ENCODE results near the gene PPA1. TPM values are rescaled to one million over a fixed set of nuclear protein-coding genes. Genes with fewer than 3 reads are reported as not detected.

The PPA1 gene
- total RNA-seq, 3 donors from 2014 or later: 86.9 to 174 (median 164) TPM

DNA sequence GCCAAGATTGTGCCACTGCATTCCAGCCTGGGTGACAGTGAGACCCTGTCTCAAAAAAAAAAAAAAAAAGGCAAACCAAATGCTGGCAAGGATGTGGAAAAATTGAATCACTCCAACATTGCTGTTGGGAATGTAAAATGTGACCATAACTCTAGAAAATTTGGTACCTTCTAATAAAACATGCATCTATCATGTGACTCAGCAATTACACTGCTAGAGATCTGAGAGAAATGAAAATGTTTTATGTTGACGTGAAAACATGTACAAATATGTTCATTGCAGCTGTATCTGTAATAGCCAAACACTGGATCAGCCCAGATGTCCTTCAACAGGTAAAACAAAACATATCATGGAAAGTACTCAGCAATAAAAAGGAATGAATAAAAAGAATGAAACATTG lies 32.1 kb downstream of the PPA1 start:
- DNase-seq (ENCODE audit: low spot score in 2 of 2): no peak
- Histone ChIP-seq H3K9me3 (peaks cover 6 to 11% of the 10 kb centered on the region in 2 donors), H3K27ac (no peak overlapping the region), H3K36me3 (peaks cover 9% of the 10 kb centered on the region), H3K4me3 (no peak overlapping the region), H3K27me3 (no peaks in the 10 kb centered on the region), H3K4me1 (no peaks in the 10 kb centered on the region)
- intact Hi-C loops (cut with DNase I; ENCODE audit: low total_unique reads): no loop called here
- TF ChIP-seq CTCF (IDR thresholded peaks at IDR 0.05) (no peak), POLR2AphosphoS5 (IDR thresholded peaks at IDR 0.05) (no peak), POLR2A (IDR thresholded peaks at IDR 0.05) (no peak)

DNA sequence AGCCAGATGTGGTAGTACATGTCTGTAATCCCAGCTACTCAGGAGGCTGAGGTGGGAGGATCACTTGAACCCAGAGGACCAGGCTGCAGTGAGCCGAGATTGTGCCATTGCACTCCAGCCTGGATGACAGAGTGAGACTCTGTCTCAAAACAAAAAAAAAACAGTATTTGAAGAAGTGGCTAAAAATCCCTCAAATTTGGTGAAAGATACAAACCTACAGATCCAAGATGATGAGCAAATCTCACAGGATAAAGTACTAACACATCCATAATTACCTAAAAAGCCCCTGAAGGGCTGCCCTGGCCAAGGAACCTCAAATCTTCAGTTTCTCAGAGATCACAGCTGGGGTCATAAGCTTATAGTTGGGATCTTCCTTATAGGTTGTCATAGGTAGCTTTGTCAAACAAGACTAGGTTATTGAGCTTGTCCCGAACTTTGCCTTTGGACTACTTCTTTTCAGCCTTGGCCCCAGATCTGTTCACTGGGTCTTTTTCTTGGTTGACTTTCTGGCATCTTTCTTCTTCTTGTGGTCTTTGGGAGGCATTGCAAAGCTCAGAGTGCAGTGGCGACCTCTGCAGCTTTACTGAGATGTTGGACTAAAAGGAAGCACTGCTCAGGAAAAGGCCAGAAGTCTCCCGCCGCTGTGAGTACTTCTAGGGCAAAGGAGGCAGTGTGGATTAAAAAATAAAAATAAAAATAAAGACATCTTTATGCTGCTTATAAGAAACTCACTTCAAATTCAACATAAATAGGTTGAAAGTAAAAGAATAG lies 34.3 kb downstream of the PPA1 start:
- TF ChIP-seq POLR2A (IDR thresholded peaks at IDR 0.05) (no peak), POLR2AphosphoS5 (IDR thresholded peaks at IDR 0.05) (no peak)
- intact Hi-C loops (cut with DNase I; ENCODE audit: low total_unique reads): no loop called here
- no peak overlapping the region for H3K27ac ChIP-seq
- H3K4me3 ChIP-seq: no peak overlapping the region
- DNase-seq (ENCODE audit: low spot score in 2 of 2): no peak
- H3K36me3 ChIP-seq: peaks cover 9% of the 10 kb centered on the region
- no peaks in the 10 kb centered on the region for H3K27me3 ChIP-seq
- peaks cover 6 to 11% of the 10 kb centered on the region in 2 donors for H3K9me3 ChIP-seq
- H3K4me1 ChIP-seq: no peaks in the 10 kb centered on the region

- DNase-seq (ENCODE audit: low spot score in 2 of 2): no peak
- TF ChIP-seq CTCF (IDR thresholded peaks at IDR 0.05) (no peak), POLR2A (IDR thresholded peaks at IDR 0.05) (no peak), POLR2AphosphoS5 (IDR thresholded peaks at IDR 0.05) (no peak)
- intact Hi-C loops (cut with DNase I; ENCODE audit: low total_unique reads): no loop called here
- Histone ChIP-seq H3K4me1 (no peaks in the 10 kb centered on the region), H3K27me3 (no peaks in the 10 kb centered on the region), H3K36me3 (peaks cover 9% of the 10 kb centered on the region), H3K4me3 (no peak overlapping the region), H3K9me3 (peaks cover 6 to 11% of the 10 kb centered on the region in 2 donors), H3K27ac (no peak overlapping the region)
Measured at GRCh38 chr10:70197235-70197945, 35.8 kb downstream of the PPA1 start.

DNA sequence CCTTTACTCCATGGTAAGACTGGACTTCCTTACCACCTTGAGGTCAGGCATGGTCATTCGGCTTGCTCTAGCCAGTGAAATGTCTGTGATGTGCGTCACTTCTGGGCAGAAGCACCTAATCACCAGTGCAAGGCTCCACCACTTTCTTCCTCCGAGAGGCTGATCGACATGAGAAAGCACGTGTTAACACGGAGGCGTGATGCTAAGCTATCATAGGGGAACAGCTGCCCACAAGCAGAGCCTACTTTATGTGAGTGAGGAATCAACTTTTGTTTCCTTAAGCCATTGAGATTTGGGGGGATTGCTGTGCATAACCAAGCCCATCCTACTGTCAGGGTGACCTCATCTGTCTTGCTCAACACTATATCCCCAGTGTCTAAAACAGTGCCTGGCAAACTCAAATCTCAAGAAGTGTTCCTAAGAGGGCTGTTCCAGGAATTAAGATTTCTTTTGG lies 39.8 kb downstream of the PPA1 start:
- Histone ChIP-seq H3K9me3 (peaks cover 1 to 2% of the 10 kb centered on the region in 2 donors), H3K27ac (peak overlapping the region in 1 of 2 donors; percentile 40), H3K36me3 (no peaks in the 10 kb centered on the region), H3K27me3 (no peaks in the 10 kb centered on the region), H3K4me1 (no peaks in the 10 kb centered on the region), H3K4me3 (no peak overlapping the region)
- TF ChIP-seq POLR2A (IDR thresholded peaks at IDR 0.05) (no peak), POLR2AphosphoS5 (IDR thresholded peaks at IDR 0.05) (no peak), CTCF (IDR thresholded peaks at IDR 0.05) (no peak)
- intact Hi-C loops (cut with DNase I; ENCODE audit: low total_unique reads): no loop called here
- DNase-seq (ENCODE audit: low spot score in 2 of 2): no peak

GRCh38 chr10:70192326-70192968 lies 40.8 kb downstream of the PPA1 start:
- Histone ChIP-seq H3K36me3 (no peaks in the 10 kb centered on the region), H3K4me1 (no peaks in the 10 kb centered on the region), H3K9me3 (no peaks in the 10 kb centered on the region), H3K4me3 (no peak overlapping the region), H3K27me3 (no peaks in the 10 kb centered on the region), H3K27ac (peak overlapping the region in 1 of 2 donors; percentile 64)
- intact Hi-C loops (cut with DNase I; ENCODE audit: low total_unique reads): no loop called here
- DNase-seq (ENCODE audit: low spot score in 2 of 2): no peak
- TF ChIP-seq POLR2AphosphoS5 (IDR thresholded peaks at IDR 0.05) (no peak), POLR2A (IDR thresholded peaks at IDR 0.05) (no peak), CTCF (IDR thresholded peaks at IDR 0.05) (no peak)

Data from breast epithelium (tissue), 4 donors.